OCI-LY1 (cell line): ENCODE measurements around the gene COMMD7.
A peak's percentile ranks its signal among the peaks of the same experiment; 100 is the strongest.

ENCODE experiments used
- H2AFZ ChIP-seq: fragments of 200-600 bp; sonication (generic), shearing (Covaris generic); 2 replicates; pipeline ENCODE4 v1.6.0; 2014; ENCODE audit warnings: antibody characterized with exemption, mild to moderate bottlenecking, low read length
- H3F3A ChIP-seq: fragments of 200-600 bp; sonication (generic), shearing (Covaris generic); 2 replicates; pipeline ENCODE4 v1.6.0; 2014; ENCODE audit warnings: mild to moderate bottlenecking, antibody characterized with exemption, low read length, moderate library complexity; ENCODE audit not compliant: insufficient read depth
- H3K27ac ChIP-seq: fragments of 200-600 bp; sonication (generic); 2 replicates; pipeline ENCODE4 v1.5.1; 2014; ENCODE audit warnings: low read length, mixed run types, mild to moderate bottlenecking, low read depth; ENCODE audit not compliant: poor library complexity, severe bottlenecking
- H3K27me3 ChIP-seq: fragments of 200-600 bp; sonication (generic); 2 replicates; pipeline ENCODE4 v1.6.0; 2014; ENCODE audit warnings: antibody characterized with exemption, mild to moderate bottlenecking, low read length, moderate library complexity; ENCODE audit not compliant: insufficient read depth
- H3K36me3 ChIP-seq: fragments of 200-600 bp; sonication (generic); 2 replicates; pipeline ENCODE4 v1.6.1; 2014; ENCODE audit warnings: mild to moderate bottlenecking, antibody characterized with exemption, low read length, moderate library complexity, mixed read lengths; ENCODE audit not compliant: insufficient read depth
- H3K4me1 ChIP-seq: fragments of 200-600 bp; sonication (generic); 2 replicates; pipeline ENCODE4 v1.5.1; 2014; ENCODE audit warnings: mild to moderate bottlenecking, low read length, moderate library complexity; ENCODE audit not compliant: insufficient read depth, severe bottlenecking
- H3K4me2 ChIP-seq: fragments of 200-600 bp; sonication (generic), shearing (Covaris generic); 2 replicates; pipeline ENCODE4 v1.6.1; 2014; ENCODE audit warnings: low read length
- H3K4me3 ChIP-seq: fragments of 200-600 bp; sonication (generic); 2 replicates; pipeline ENCODE4 v1.5.1; 2014; ENCODE audit warnings: low read length, low read depth, mild to moderate bottlenecking, mixed read lengths; ENCODE audit not compliant: poor library complexity, severe bottlenecking
- H3K79me2 ChIP-seq: fragments of 200-600 bp; shearing (Covaris generic); 2 replicates; pipeline ENCODE4 v1.6.1; 2016; ENCODE audit warnings: mixed run types, low read length, mixed read lengths; ENCODE audit not compliant: insufficient read depth
- H3K9ac ChIP-seq: fragments of 200-600 bp; sonication (generic), shearing (Covaris generic); 2 replicates; pipeline ENCODE4 v1.6.1; 2014; ENCODE audit warnings: mild to moderate bottlenecking, low read length, mixed read lengths
- H3K9me2 ChIP-seq: fragments of 200-600 bp; sonication (generic), shearing (Covaris generic); 2 replicates; pipeline ENCODE4 v1.6.1; 2014; ENCODE audit warnings: low read depth, mild to moderate bottlenecking, low read length, mixed read lengths
- H3K9me3 ChIP-seq: fragments of 200-600 bp; shearing (Covaris generic); 2 replicates; pipeline ENCODE4 v1.6.1; 2014; ENCODE audit warnings: low read length, mixed read lengths
- H4K20me1 ChIP-seq: fragments of 200-600 bp; sonication (generic), shearing (Covaris generic); 2 replicates; pipeline ENCODE4 v1.6.0; 2016; ENCODE audit warnings: mild to moderate bottlenecking, low read length; ENCODE audit not compliant: insufficient read depth
- CTCF ChIP-seq: fragments of 200-600 bp; sonication (generic), shearing (Covaris generic); IDR thresholded peaks from 2 replicates; pipeline ENCODE4 v1.5.1; 2017; ENCODE audit warnings: mild to moderate bottlenecking, antibody characterized with exemption, low read length, moderate library complexity, mixed read lengths
- EZH2 ChIP-seq: fragments of 200-600 bp; sonication (generic), shearing (Covaris generic); IDR thresholded peaks from 2 replicates; pipeline ENCODE4 v1.8.0; 2017; ENCODE audit warnings: borderline replicate concordance, mixed run types, mild to moderate bottlenecking, antibody characterized with exemption, low read length, moderate library complexity, mixed read lengths

The COMMD7 gene

GRCh38 chr20:32680544-32681174 is 62.6 kb downstream of the COMMD7 start:
- no peaks in the 10 kb centered on the region for H3K27me3 ChIP-seq
- no peak for TF ChIP-seq CTCF
- no peak for TF ChIP-seq EZH2
- no peaks in the 10 kb centered on the region for H3F3A ChIP-seq
- H3K4me2 ChIP-seq = no peak overlapping the region
- H4K20me1 ChIP-seq = no peaks in the 10 kb centered on the region
- H2AFZ ChIP-seq = no peak overlapping the region
- peak overlapping the region; percentile 55 for H3K27ac ChIP-seq
- H3K4me1 ChIP-seq = peaks cover 24% of the 10 kb centered on the region
- H3K36me3 ChIP-seq = no peaks in the 10 kb centered on the region
- no peak overlapping the region for H3K9ac ChIP-seq
- H3K4me3 ChIP-seq = no peak overlapping the region
- no peaks in the 10 kb centered on the region for H3K79me2 ChIP-seq
- H3K9me2 ChIP-seq = no peaks in the 10 kb centered on the region
- H3K9me3 ChIP-seq = no peaks in the 10 kb centered on the region

- no peaks in the 10 kb centered on the region for H3K79me2 ChIP-seq
- peak overlapping the region; percentile 60 for H3K27ac ChIP-seq
- H3K36me3 ChIP-seq = no peaks in the 10 kb centered on the region
- H3K4me2 ChIP-seq = no peak overlapping the region
- TF ChIP-seq EZH2 = no peak
- no peak for TF ChIP-seq CTCF
- H3K4me3 ChIP-seq = no peak overlapping the region
- H3K9me3 ChIP-seq = no peaks in the 10 kb centered on the region
- no peaks in the 10 kb centered on the region for H3F3A ChIP-seq
- H3K27me3 ChIP-seq = no peaks in the 10 kb centered on the region
- peaks cover 41% of the 10 kb centered on the region for H3K4me1 ChIP-seq
- H3K9ac ChIP-seq = no peak overlapping the region
- no peaks in the 10 kb centered on the region for H3K9me2 ChIP-seq
- no peaks in the 10 kb centered on the region for H4K20me1 ChIP-seq
- H2AFZ ChIP-seq = no peak overlapping the region
These were observed 64.3 kb downstream of the COMMD7 start for GRCh38 chr20:32678948-32679347.

GRCh38 chr20:32675223-32675975 is 67.9 kb downstream of the COMMD7 start:
- Histone ChIP-seq H3K36me3 (no peaks in the 10 kb centered on the region), H3K9ac (peak overlapping the region; percentile 25; the same call in 1 of the 2 replicates), H3K4me1 (peaks cover 61% of the 10 kb centered on the region), H3K27ac (peak overlapping the region; percentile 100), H2AFZ (no peak overlapping the region), H3K4me2 (no peak overlapping the region), H3K9me3 (no peaks in the 10 kb centered on the region), H3F3A (peaks cover 5% of the 10 kb centered on the region; the same call in 1 of the 2 replicates), H3K79me2 (no peaks in the 10 kb centered on the region), H3K27me3 (no peaks in the 10 kb centered on the region), H4K20me1 (no peaks in the 10 kb centered on the region), H3K9me2 (no peaks in the 10 kb centered on the region), H3K4me3 (no peak overlapping the region)
- no peak for TF ChIP-seq EZH2
- no peak for TF ChIP-seq CTCF
